ENCODE measurements around the gene JAZF1. TPM values are rescaled to one million over a fixed set of nuclear protein-coding genes. Genes with fewer than 3 reads are reported as not detected.

The JAZF1 gene
- polyA plus RNA-seq, 2 donors = 1.6 to 3.5 TPM

GRCh38 chr7:27872356-27873275 lies 308.0 kb downstream of the JAZF1 start:
- WGBS, 2 donors = 61 to 71% methylated on average over 17 of the region's 17 CpGs
- H3K9me3 ChIP-seq (ENCODE audit: control insufficient read depth in 2 of 2, insufficient read depth in 1 of 2, low read depth in 1 of 2, low read length in 1 of 2) = no peaks in the 10 kb centered on the region
- H3K4me3 ChIP-seq (ENCODE audit: low read depth in 1 of 2, low read length in 2 of 2) = no peak overlapping the region
- H3K27me3 ChIP-seq (ENCODE audit: control insufficient read depth in 1 of 2, insufficient read depth in 2 of 2, low read length in 2 of 2) = no peaks in the 10 kb centered on the region
- H3K27ac ChIP-seq (ENCODE audit: low read depth in 2 of 2, low read length in 1 of 2) = no peak overlapping the region
- H3K4me1 ChIP-seq (ENCODE audit: control insufficient read depth in 2 of 2, insufficient read depth in 2 of 2, low read length in 1 of 2) = peaks cover 0 to 1% of the 10 kb centered on the region in 2 donors
- H3K36me3 ChIP-seq (ENCODE audit: control insufficient read depth in 2 of 2, insufficient read depth in 2 of 2, low read length in 1 of 2) = no peaks in the 10 kb centered on the region

GRCh38 chr7:27871866-27872265 lies 308.7 kb downstream of the JAZF1 start:
- Histone ChIP-seq H3K4me3 (ENCODE audit: low read depth in 1 of 2, low read length in 2 of 2) (no peak overlapping the region), H3K27ac (ENCODE audit: low read depth in 2 of 2, low read length in 1 of 2) (no peak overlapping the region), H3K4me1 (ENCODE audit: control insufficient read depth in 2 of 2, insufficient read depth in 2 of 2, low read length in 1 of 2) (peaks cover 0 to 1% of the 10 kb centered on the region in 2 donors), H3K27me3 (ENCODE audit: control insufficient read depth in 1 of 2, insufficient read depth in 2 of 2, low read length in 2 of 2) (no peaks in the 10 kb centered on the region), H3K9me3 (ENCODE audit: control insufficient read depth in 2 of 2, insufficient read depth in 1 of 2, low read depth in 1 of 2, low read length in 1 of 2) (no peaks in the 10 kb centered on the region), H3K36me3 (ENCODE audit: control insufficient read depth in 2 of 2, insufficient read depth in 2 of 2, low read length in 1 of 2) (no peaks in the 10 kb centered on the region)
- WGBS, 2 donors = 77 to 91% methylated on average over 6 of the region's 6 CpGs

GRCh38 chr7:27871086-27871485 lies 309.5 kb downstream of the JAZF1 start:
- Histone ChIP-seq H3K36me3 (ENCODE audit: control insufficient read depth in 2 of 2, insufficient read depth in 2 of 2, low read length in 1 of 2) (no peaks in the 10 kb centered on the region), H3K4me3 (ENCODE audit: low read depth in 1 of 2, low read length in 2 of 2) (no peak overlapping the region), H3K27ac (ENCODE audit: low read depth in 2 of 2, low read length in 1 of 2) (no peak overlapping the region), H3K27me3 (ENCODE audit: control insufficient read depth in 1 of 2, insufficient read depth in 2 of 2, low read length in 2 of 2) (no peaks in the 10 kb centered on the region), H3K9me3 (ENCODE audit: control insufficient read depth in 2 of 2, insufficient read depth in 1 of 2, low read depth in 1 of 2, low read length in 1 of 2) (no peaks in the 10 kb centered on the region), H3K4me1 (ENCODE audit: control insufficient read depth in 2 of 2, insufficient read depth in 2 of 2, low read length in 1 of 2) (peaks cover 0 to 1% of the 10 kb centered on the region in 2 donors)
- WGBS, 2 donors = 80 to 88% methylated on average over 3 of the region's 3 CpGs

GRCh38 chr7:27870595-27870994 lies 310.0 kb downstream of the JAZF1 start:
- H3K9me3 ChIP-seq (ENCODE audit: control insufficient read depth in 2 of 2, insufficient read depth in 1 of 2, low read depth in 1 of 2, low read length in 1 of 2) = no peaks in the 10 kb centered on the region
- no peak overlapping the region for H3K27ac ChIP-seq (ENCODE audit: low read depth in 2 of 2, low read length in 1 of 2)
- peaks cover 0 to 1% of the 10 kb centered on the region in 2 donors for H3K4me1 ChIP-seq (ENCODE audit: control insufficient read depth in 2 of 2, insufficient read depth in 2 of 2, low read length in 1 of 2)
- H3K27me3 ChIP-seq (ENCODE audit: control insufficient read depth in 1 of 2, insufficient read depth in 2 of 2, low read length in 2 of 2) = no peaks in the 10 kb centered on the region
- no peak overlapping the region for H3K4me3 ChIP-seq (ENCODE audit: low read depth in 1 of 2, low read length in 2 of 2)
- no peaks in the 10 kb centered on the region for H3K36me3 ChIP-seq (ENCODE audit: control insufficient read depth in 2 of 2, insufficient read depth in 2 of 2, low read length in 1 of 2)
- 90 to 96% methylated on average over 5 of the region's 5 CpGs for WGBS, 2 donors

GRCh38 chr7:27869056-27869455 lies 311.5 kb downstream of the JAZF1 start:
- H3K4me1 ChIP-seq (ENCODE audit: control insufficient read depth in 2 of 2, insufficient read depth in 2 of 2, low read length in 1 of 2) = peaks cover 0 to 1% of the 10 kb centered on the region in 2 donors
- H3K27ac ChIP-seq (ENCODE audit: low read depth in 2 of 2, low read length in 1 of 2) = no peak overlapping the region
- H3K36me3 ChIP-seq (ENCODE audit: control insufficient read depth in 2 of 2, insufficient read depth in 2 of 2, low read length in 1 of 2) = no peaks in the 10 kb centered on the region
- H3K27me3 ChIP-seq (ENCODE audit: control insufficient read depth in 1 of 2, insufficient read depth in 2 of 2, low read length in 2 of 2) = no peaks in the 10 kb centered on the region
- WGBS, 2 donors = 92 to 96% methylated on average over 7 of the region's 7 CpGs
- no peak overlapping the region for H3K4me3 ChIP-seq (ENCODE audit: low read depth in 1 of 2, low read length in 2 of 2)
- no peaks in the 10 kb centered on the region for H3K9me3 ChIP-seq (ENCODE audit: control insufficient read depth in 2 of 2, insufficient read depth in 1 of 2, low read depth in 1 of 2, low read length in 1 of 2)

GRCh38 chr7:27868131-27868550 lies 312.5 kb downstream of the JAZF1 start:
- H3K4me3 ChIP-seq (ENCODE audit: low read depth in 1 of 2, low read length in 2 of 2) = no peak overlapping the region
- H3K36me3 ChIP-seq (ENCODE audit: control insufficient read depth in 2 of 2, insufficient read depth in 2 of 2, low read length in 1 of 2) = peaks cover 0 to 2% of the 10 kb centered on the region in 2 donors
- H3K27ac ChIP-seq (ENCODE audit: low read depth in 2 of 2, low read length in 1 of 2) = no peak overlapping the region
- no peaks in the 10 kb centered on the region for H3K4me1 ChIP-seq (ENCODE audit: control insufficient read depth in 2 of 2, insufficient read depth in 2 of 2, low read length in 1 of 2)
- WGBS, 2 donors = 90 to 94% methylated on average over 15 of the region's 15 CpGs
- H3K27me3 ChIP-seq (ENCODE audit: control insufficient read depth in 1 of 2, insufficient read depth in 2 of 2, low read length in 2 of 2) = no peaks in the 10 kb centered on the region
- H3K9me3 ChIP-seq (ENCODE audit: control insufficient read depth in 2 of 2, insufficient read depth in 1 of 2, low read depth in 1 of 2, low read length in 1 of 2) = no peaks in the 10 kb centered on the region

GRCh38 chr7:27866828-27867672 lies 313.5 kb downstream of the JAZF1 start:
- Histone ChIP-seq H3K27me3 (ENCODE audit: control insufficient read depth in 1 of 2, insufficient read depth in 2 of 2, low read length in 2 of 2) (no peaks in the 10 kb centered on the region), H3K9me3 (ENCODE audit: control insufficient read depth in 2 of 2, insufficient read depth in 1 of 2, low read depth in 1 of 2, low read length in 1 of 2) (no peaks in the 10 kb centered on the region), H3K27ac (ENCODE audit: low read depth in 2 of 2, low read length in 1 of 2) (no peak overlapping the region)

GRCh38 chr7:27866256-27866655 lies 314.3 kb downstream of the JAZF1 start:
- no peaks in the 10 kb centered on the region for H3K4me1 ChIP-seq (ENCODE audit: control insufficient read depth in 2 of 2, insufficient read depth in 2 of 2, low read length in 1 of 2)
- no peaks in the 10 kb centered on the region for H3K9me3 ChIP-seq (ENCODE audit: control insufficient read depth in 2 of 2, insufficient read depth in 1 of 2, low read depth in 1 of 2, low read length in 1 of 2)
- no peaks in the 10 kb centered on the region for H3K27me3 ChIP-seq (ENCODE audit: control insufficient read depth in 1 of 2, insufficient read depth in 2 of 2, low read length in 2 of 2)
- WGBS, 2 donors = 44 to 62% methylated on average over 2 of the region's 2 CpGs
- H3K4me3 ChIP-seq (ENCODE audit: low read depth in 1 of 2, low read length in 2 of 2) = no peak overlapping the region
- H3K27ac ChIP-seq (ENCODE audit: low read depth in 2 of 2, low read length in 1 of 2) = no peak overlapping the region
- peaks cover 0 to 2% of the 10 kb centered on the region in 2 donors for H3K36me3 ChIP-seq (ENCODE audit: control insufficient read depth in 2 of 2, insufficient read depth in 2 of 2, low read length in 1 of 2)

More at GRCh38 chr7:27866828-27867672, 313.5 kb downstream of the JAZF1 start:
- WGBS, 2 donors = 90 to 91% methylated on average over 17 of the region's 17 CpGs
- no peaks in the 10 kb centered on the region for H3K4me1 ChIP-seq (ENCODE audit: control insufficient read depth in 2 of 2, insufficient read depth in 2 of 2, low read length in 1 of 2)
- H3K4me3 ChIP-seq (ENCODE audit: low read depth in 1 of 2, low read length in 2 of 2) = no peak overlapping the region
- peaks cover 0 to 2% of the 10 kb centered on the region in 2 donors for H3K36me3 ChIP-seq (ENCODE audit: control insufficient read depth in 2 of 2, insufficient read depth in 2 of 2, low read length in 1 of 2)

GRCh38 chr7:27863880-27864279 lies 316.7 kb downstream of the JAZF1 start:
- H3K27ac ChIP-seq (ENCODE audit: low read depth in 2 of 2, low read length in 1 of 2) = no peak overlapping the region
- no peaks in the 10 kb centered on the region for H3K4me1 ChIP-seq (ENCODE audit: control insufficient read depth in 2 of 2, insufficient read depth in 2 of 2, low read length in 1 of 2)
- H3K4me3 ChIP-seq (ENCODE audit: low read depth in 1 of 2, low read length in 2 of 2) = no peak overlapping the region
- H3K36me3 ChIP-seq (ENCODE audit: control insufficient read depth in 2 of 2, insufficient read depth in 2 of 2, low read length in 1 of 2) = peaks cover 0 to 2% of the 10 kb centered on the region in 2 donors
- no peaks in the 10 kb centered on the region for H3K9me3 ChIP-seq (ENCODE audit: control insufficient read depth in 2 of 2, insufficient read depth in 1 of 2, low read depth in 1 of 2, low read length in 1 of 2)
- WGBS, 2 donors = 93 to 95% methylated on average over 11 of the region's 11 CpGs
- H3K27me3 ChIP-seq (ENCODE audit: control insufficient read depth in 1 of 2, insufficient read depth in 2 of 2, low read length in 2 of 2) = no peaks in the 10 kb centered on the region
